HG02981 (cell line): ENCODE data around the gene CHEK1.
"Not testable (repeated sequence)": the region's sequence is repeated elsewhere in the genome, so short reads cannot be mapped to it uniquely, and the experiment has no call there.

Experiments used
- ATAC-seq: cut with Tn5 transposase; IDR thresholded peaks from one replicate; pipeline ENCODE4 v1.9.1; 2021; ENCODE audit warnings: mild to moderate bottlenecking, moderate library complexity; ENCODE audit not compliant: unreplicated experiment

CHEK1 gene

GRCh38 chr11:125624756-125625213 is at the start of gene CHEK1:
CHEK1 (plus strand) TSS chr11:125625163; CDS start chr11:125626769, 1,606 bp downstream.
- ATAC-seq = no peak

GRCh38 chr11:125577181-125577580 is 47.8 kb upstream of the CHEK1 start:
- ATAC-seq = not testable (repeated sequence)

GRCh38 chr11:125578783-125579182 is 46.2 kb upstream of the CHEK1 start:
- ATAC-seq = no peak

- ATAC-seq = no peak
These were observed 45.2 kb upstream of the CHEK1 start for GRCh38 chr11:125579811-125580210.

- ATAC-seq = no peak
These were observed 41.5 kb upstream of the CHEK1 start for GRCh38 chr11:125583496-125583895.

GRCh38 chr11:125585487-125585886 is 39.5 kb upstream of the CHEK1 start:
- no peak for ATAC-seq

- no peak for ATAC-seq
These were observed 38.3 kb upstream of the CHEK1 start for GRCh38 chr11:125586623-125587022.

- ATAC-seq = no peak
These were observed 37.5 kb upstream of the CHEK1 start for GRCh38 chr11:125587480-125587879.

- ATAC-seq = no peak
These were observed 36.5 kb upstream of the CHEK1 start for GRCh38 chr11:125588505-125588904.

- ATAC-seq = peak; percentile 8
These were observed 33.2 kb upstream of the CHEK1 start for GRCh38 chr11:125591649-125592304.

- peak; percentile 97 for ATAC-seq
These were observed 32.5 kb upstream of the CHEK1 start, which contains the start of gene STT3A for GRCh38 chr11:125592305-125593113. STT3A (plus strand) TSS chr11:125592852; CDS start chr11:125595916, 3,064 bp downstream.

- no peak for ATAC-seq
These were observed 31.7 kb upstream of the CHEK1 start for GRCh38 chr11:125593114-125593820.

- ATAC-seq = no peak
These were observed 30.0 kb upstream of the CHEK1 start for GRCh38 chr11:125594958-125595357.

- no peak for ATAC-seq
These were observed 24.3 kb upstream of the CHEK1 start for GRCh38 chr11:125600663-125601062.

GRCh38 chr11:125603207-125603606 is 21.8 kb upstream of the CHEK1 start:
- ATAC-seq = no peak

- no peak for ATAC-seq
These were observed 19.5 kb upstream of the CHEK1 start for GRCh38 chr11:125605417-125605816.

- no peak for ATAC-seq
These were observed 15.4 kb upstream of the CHEK1 start for GRCh38 chr11:125609545-125609944.

- no peak for ATAC-seq
These were observed 6.6 kb upstream of the CHEK1 start for GRCh38 chr11:125618383-125618782.

GRCh38 chr11:125621995-125622394 is 3.0 kb upstream of the CHEK1 start:
- no peak for ATAC-seq

- no peak for ATAC-seq
These were observed 1.9 kb upstream of the CHEK1 start for GRCh38 chr11:125623064-125623463.

- ATAC-seq = no peak
These were observed 264 bp downstream of the CHEK1 start for GRCh38 chr11:125625225-125625629.
